GM12872 (cell line): ENCODE results near the gene SMYD2.

Source experiments
- TF ChIP-seq, protein P1 (sequence below): IDR thresholded peaks from 3 replicates; pipeline ENCODE4 v1.5.1; 2011; ENCODE audit warnings: low read depth, mild to moderate bottlenecking, low read length, moderate library complexity; ENCODE audit not compliant: insufficient read depth

Gene SMYD2

DNA sequence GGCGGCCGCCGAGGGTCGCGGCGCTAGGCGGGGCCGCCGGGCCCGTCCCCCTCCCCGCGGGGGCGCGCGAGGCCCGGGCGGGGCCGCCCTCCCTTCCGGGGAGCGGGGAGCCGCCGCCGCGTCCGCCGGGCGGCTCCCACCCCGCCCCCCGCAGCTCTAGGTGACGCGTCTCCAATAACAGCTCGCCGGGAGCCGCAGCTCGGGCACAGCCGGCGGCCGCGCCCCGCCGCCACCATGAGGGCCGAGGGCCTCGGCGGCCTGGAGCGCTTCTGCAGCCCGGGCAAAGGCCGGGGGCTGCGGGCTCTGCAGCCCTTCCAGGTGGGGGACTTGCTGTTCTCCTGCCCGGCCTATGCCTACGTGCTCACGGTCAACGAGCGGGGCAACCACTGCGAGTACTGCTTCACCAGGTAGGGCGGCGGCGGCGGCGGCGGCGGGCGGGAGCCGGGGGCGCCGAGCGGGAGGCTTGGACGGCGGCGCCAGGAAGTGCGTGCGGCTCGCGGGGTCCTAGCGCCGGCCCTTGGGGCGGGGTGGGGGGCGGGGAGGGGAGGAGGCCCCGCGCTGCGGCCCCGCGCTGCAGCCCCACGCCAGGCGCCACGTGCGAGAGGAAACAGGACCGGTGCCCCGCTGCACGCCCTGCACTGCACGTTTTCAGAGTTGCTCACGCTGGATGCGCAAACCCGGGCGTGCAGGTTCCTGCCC lies at the start of gene SMYD2:
Gene SMYD2, plus strand, starts transcription at position 139 of the 699 bp plus-strand sequence. Its CDS starts 96 bp downstream, at position 235.
- TF ChIP-seq, protein P1, sequence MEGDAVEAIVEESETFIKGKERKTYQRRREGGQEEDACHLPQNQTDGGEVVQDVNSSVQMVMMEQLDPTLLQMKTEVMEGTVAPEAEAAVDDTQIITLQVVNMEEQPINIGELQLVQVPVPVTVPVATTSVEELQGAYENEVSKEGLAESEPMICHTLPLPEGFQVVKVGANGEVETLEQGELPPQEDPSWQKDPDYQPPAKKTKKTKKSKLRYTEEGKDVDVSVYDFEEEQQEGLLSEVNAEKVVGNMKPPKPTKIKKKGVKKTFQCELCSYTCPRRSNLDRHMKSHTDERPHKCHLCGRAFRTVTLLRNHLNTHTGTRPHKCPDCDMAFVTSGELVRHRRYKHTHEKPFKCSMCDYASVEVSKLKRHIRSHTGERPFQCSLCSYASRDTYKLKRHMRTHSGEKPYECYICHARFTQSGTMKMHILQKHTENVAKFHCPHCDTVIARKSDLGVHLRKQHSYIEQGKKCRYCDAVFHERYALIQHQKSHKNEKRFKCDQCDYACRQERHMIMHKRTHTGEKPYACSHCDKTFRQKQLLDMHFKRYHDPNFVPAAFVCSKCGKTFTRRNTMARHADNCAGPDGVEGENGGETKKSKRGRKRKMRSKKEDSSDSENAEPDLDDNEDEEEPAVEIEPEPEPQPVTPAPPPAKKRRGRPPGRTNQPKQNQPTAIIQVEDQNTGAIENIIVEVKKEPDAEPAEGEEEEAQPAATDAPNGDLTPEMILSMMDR: no peak

DNA sequence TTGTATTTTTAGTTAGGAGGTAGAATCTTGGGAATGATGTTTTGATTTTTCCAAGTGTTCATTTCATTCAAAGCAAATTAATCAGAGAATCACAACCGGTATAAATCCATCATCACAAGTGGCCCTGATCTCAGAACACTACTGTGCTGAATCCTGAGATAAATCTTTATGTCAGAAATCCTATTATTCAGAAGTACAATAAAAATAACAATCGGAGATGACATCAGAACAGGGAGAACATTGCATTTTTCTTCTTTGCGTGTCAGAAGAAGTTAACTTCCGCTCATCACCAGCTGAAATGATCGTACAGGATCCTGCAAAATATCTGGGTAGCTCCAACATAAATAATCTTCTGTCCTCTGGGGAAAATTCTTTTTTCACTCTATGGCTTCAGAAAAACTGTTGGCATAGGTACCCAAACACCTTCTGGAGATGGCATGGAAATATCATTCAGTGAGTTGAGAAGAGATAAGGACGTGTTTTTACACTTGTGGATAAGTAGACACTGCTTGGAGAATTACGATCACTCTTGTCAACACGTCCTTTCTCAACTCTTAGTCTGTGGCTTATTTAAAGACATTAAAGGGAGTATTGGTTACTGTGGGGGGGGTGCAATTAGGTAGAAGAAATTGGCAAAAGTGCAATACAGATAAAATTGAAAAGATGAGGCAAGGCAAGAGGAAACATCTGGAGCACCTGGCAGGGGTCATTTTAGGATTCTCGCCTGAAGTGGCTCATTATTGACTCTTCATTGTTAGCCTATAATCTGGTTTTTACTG lies 46.9 kb upstream of the SMYD2 start:
- TF ChIP-seq, protein P1: no peak

- TF ChIP-seq, protein P1: no peak
Observed at GRCh38 chr1:214234635-214235025, 46.3 kb upstream of the SMYD2 start.

- TF ChIP-seq, protein P1: no peak
Observed at GRCh38 chr1:214236477-214236876, 44.5 kb upstream of the SMYD2 start.

DNA sequence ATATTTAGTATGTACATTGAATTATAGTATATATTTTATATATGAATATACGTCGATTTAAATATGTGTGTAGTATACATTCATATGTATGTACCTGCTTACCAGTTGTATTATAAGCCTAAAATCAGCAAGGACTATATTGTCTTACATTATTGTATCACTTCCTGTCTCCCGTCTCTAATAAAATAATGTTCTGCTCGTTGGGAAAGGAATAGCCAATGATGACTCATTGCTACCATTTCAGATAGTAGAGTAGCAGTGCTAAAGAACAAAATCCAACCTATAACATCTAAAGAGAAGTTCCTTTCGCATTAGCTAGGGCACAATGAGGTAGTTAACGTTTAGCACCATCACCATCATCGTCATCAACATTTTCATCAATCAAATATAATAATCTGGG lies 39.9 kb upstream of the SMYD2 start:
- TF ChIP-seq, protein P1: no peak

DNA sequence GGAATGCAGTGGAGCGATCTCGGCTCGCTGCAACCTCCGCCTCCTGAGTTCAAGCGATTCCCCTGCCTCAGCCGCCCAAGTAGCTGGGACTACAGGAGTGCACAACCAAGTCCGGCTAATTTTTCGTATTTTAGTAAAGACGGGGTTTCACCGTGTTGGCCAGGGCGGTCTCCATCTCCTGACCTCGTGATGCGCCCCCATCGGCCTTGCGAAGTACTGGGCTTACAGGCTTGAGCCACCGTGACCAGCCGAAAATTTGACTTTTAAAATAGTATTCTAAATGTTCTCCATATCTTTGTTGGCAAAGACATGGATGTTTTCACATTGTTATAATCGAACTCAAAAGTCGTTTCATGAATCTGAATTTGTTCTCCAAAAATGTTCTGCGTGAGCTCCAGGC lies 36.7 kb upstream of the SMYD2 start:
- TF ChIP-seq, protein P1: no peak

- TF ChIP-seq, protein P1: no peak
Observed at GRCh38 chr1:214244841-214245240, 36.1 kb upstream of the SMYD2 start.
